ENCODE measurements around the gene AHSG.
"Not testable (repeated sequence)": the region's sequence is repeated elsewhere in the genome, so short reads cannot be mapped to it uniquely, and the experiment has no call there.

The AHSG gene, protein sequence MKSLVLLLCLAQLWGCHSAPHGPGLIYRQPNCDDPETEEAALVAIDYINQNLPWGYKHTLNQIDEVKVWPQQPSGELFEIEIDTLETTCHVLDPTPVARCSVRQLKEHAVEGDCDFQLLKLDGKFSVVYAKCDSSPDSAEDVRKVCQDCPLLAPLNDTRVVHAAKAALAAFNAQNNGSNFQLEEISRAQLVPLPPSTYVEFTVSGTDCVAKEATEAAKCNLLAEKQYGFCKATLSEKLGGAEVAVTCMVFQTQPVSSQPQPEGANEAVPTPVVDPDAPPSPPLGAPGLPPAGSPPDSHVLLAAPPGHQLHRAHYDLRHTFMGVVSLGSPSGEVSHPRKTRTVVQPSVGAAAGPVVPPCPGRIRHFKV

DNA sequence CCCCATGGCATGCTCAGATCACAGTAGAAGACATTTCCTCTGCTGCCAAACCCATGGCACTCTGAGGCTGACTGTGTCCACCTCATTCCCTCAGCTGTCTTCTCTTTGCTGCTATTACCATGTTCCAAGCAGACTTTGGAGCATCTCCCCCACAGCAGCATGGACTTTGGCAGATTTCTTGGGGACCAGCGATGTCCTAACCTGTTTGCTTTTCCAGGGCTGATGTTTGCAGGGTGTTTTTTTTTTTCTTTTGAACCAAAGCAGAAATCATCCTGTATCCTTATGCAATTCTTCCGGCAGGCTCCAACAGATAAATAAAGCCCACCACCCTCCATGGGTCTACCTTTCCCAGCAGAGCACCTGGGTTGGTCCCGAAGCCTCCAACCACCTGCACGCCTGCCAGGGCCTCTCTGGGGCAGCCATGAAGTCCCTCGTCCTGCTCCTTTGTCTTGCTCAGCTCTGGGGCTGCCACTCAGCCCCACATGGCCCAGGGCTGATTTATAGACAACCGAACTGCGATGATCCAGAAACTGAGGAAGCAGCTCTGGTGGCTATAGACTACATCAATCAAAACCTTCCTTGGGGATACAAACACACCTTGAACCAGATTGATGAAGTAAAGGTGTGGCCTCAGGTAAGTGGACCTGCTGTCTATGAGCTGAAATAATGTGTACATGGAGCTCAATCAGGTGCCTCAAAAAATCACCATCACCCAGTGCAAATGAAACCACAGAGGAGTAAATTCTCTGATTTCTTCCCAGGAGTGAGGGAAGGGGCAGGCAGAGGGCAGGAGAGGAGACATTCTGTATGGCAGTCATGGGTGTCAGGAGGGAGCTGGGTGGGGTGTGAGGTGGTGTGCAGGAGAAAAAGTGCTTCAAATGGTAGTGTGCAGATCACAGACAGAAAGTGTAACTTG is at the start of gene AHSG:
Gene AHSG (plus strand): TSS at position 340 of the 916 bp plus-strand sequence. CDS start 82 bp downstream, at position 422.
- H3K4me3 ChIP-seq (ENCODE audit: low read depth, low read length) = no peak within 1 kb of the TSS

DNA sequence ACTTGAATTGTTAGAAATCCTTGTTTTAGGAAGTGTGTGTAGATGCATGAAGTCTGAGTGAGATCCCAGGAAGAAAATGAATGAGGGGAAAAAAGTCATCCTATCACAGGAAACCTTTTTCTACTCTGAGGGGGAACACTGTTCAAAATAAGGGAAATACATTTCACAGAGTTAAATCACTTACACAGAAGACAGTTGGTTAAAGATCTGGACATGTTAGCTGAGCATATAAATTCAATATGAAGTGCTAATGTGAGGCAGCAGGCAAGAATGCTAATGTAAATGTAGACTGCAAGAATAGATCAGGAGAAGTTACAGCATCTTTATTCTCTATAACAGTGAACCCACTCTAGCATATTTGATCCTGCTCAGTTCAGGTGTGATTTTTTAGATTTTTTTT is 48.3 kb upstream of the AHSG start:
- no peak overlapping the region for H3K4me3 ChIP-seq (ENCODE audit: low read depth, low read length)

DNA sequence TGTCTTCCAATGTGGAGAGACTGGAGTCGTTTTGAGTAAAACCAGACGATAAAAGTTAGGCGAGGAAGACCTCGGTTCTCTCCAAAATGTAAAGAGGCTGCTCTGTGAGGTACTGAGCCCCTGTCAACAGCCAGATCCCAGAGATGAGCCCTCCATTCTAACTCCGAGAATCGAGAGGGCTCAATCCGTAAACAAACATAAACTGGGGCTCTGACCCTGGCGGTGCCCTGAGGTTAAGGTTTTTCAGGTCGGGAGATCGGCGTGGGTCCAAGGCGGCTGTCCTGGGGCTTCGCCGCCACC is 46.1 kb upstream of the AHSG start:
- H3K4me3 ChIP-seq (ENCODE audit: low read depth, low read length) = peak overlapping the region; percentile 96

DNA sequence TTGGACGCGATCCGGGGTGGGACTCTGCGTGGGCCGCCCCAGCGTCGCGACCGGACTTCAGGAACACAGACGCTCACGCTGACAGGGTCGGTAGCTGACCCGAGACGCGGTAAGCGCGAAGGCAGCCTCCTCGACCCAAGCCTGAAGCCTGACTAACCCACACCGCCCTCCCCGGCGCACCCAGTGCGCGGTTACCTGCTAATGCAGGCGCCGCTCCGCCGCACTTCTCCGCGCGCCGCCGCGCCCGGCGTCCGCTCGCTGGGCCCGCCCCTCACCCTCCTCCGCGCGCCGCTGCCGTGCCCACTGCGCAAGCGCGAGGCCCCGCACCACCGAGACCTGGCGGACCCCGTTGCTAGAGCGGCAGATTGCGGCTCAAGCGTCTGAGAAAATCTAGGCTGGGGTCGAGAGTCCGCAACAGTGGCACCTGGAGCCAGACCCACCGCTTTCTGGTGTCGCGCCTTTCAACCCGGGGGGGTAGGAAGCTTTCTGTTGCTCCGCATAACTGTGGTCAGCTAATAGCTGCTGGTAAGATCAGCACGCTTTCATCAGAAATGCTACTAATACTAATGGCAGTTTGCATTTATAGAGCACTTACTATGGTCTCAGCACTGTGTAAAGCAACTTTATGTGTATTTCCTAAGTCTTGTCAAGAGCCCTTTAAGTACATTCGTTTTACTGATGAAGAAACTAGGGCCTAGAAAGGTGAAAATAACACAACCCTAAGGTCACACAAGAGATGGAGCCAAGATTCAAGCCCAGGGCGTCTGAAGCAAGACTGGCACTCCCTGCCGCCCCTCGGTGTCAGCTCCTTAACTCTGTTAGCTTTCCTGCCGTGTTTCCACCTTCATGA is 45.6 kb upstream of the AHSG start, which contains the start of gene TBCCD1:
Gene TBCCD1 (minus strand): TSS at position 268 of the 850 bp plus-strand sequence. CDS start 3,010 bp downstream, outside the sequence.
- peak within 1 kb of the TSS; percentile 96 for H3K4me3 ChIP-seq (ENCODE audit: low read depth, low read length)

DNA sequence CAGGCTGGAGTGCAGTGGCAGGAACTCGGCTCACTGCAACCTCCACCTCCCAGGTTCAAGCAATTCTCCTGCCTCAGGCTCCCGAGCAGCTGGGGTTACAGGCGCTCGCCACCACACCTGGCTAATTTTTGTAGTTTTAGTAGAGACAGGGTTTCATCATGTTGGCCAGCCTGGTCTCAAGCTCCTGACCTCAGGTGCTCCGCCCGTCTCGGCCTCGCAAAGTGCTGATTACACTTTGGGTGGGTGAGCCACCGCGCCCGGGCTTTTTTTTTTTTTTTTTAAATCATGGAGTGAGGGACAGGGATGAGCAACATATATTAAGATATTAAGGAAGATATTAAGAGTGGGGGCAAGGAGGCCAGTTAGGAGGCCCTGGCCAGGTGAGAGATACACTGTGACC is 43.5 kb upstream of the AHSG start:
- H3K4me3 ChIP-seq (ENCODE audit: low read depth, low read length) = peak overlapping the region; percentile 75

DNA sequence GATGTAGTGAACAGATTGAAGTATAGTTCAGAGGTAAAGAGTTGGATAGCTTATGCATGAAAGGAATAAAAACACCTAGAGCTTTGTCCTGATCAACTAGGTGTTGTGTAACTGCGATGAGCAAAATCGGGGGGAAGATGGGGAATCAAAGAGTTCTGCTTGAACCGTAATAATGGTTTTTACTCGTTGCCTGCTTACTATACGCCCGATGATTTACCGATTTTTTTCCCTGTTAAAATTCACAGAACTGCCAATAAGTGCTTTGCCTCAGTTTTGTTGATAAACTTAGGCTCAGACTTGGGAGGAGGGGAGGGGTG is 43.1 kb upstream of the AHSG start:
- peak overlapping the region; percentile 75 for H3K4me3 ChIP-seq (ENCODE audit: low read depth, low read length)

DNA sequence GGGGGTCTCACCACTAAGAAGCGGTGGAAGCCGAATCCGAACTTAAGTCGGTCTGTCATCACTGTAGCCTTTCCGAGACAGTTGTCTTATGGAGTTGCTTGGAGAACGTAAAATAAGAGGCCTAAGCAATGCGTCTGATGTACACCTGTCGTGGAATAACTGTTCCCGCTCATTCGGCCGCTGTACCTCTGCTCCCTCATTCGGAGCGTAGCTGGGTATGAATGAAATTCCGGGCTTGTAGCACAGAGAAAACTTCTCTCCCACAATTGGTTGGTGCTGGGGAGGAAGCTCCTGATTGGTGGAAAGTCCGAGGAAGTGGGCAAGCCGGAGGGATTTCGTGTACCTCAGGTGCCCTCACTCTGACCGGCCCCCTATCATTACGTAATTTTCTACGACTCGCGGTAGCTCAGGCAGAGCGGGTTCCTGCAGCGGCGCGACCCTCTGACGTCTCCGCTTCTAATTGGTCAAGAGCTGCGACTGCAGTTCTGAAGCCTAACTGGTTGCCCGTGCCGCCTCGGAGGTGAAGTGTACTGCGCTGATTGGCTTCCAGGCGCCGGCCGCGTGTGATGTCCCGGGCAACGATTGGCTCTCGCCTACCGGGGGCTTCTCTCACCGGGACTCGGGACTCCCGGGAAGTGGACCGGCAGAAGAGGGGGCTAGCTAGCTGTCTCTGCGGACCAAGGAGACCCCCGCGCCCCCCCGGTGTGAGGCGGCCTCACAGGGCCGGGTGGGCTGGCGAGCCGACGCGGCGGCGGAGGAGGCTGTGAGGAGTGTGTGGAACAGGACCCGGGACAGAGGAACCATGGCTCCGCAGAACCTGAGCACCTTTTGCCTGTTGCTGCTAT is 42.5 kb upstream of the AHSG start, which contains the start of gene DNAJB11:
Gene DNAJB11 (plus strand): TSS at position 625 of the 845 bp plus-strand sequence. CDS start 178 bp downstream, at position 803.
- peak within 1 kb of the TSS; percentile 75 for H3K4me3 ChIP-seq (ENCODE audit: low read depth, low read length)

DNA sequence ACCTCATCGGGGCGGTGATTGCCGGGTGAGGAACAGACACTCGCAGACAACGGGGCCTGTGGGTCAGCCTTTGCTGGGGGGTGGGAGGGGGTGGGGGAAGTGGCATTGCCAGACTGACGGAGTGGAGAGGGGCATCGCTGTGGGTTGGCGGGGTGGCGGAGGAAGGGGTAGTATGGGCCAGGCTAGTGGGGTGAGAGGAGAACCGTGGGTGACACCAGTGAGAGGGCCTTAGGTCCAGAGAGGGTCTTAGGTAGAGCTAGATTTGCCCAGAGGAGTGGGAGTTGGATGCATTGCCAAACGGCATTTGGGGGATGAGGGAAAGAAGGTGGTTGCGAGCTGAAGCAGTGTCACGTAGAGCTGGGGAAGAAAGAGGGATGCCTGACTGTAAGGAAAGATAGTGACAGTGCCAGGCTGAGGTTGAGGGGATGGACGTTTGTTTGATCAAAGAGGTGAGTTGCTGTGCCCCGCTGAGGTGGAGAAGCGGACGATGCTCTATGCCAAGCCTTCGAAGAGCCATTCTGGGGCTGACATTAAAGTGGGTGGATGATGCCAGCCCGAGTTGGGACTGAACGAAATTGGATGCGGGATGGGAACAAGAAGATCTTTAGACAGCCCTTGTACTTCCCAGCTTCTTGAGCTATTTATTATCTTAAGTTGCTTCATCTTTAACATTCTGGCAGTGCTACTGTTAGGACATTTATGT is 41.8 kb upstream of the AHSG start:
- H3K4me3 ChIP-seq (ENCODE audit: low read depth, low read length) = peak overlapping the region; percentile 75

DNA sequence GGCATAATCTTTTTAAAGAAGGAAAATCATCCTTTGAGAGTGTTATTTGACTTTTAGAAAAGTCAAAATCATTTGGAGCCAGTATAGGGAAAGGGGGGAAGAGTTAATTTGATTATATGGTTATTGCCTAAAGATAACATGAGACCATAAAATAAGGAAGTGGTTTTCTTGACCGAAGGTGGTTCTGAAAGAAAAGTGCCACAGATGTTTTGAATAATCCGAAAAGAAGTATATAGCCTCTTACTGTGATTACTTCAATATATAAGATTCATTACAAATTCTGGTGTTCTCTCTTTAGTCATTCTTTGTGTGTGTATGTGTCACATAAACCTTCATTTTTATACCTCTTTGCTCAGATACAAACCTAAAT is 41.2 kb upstream of the AHSG start:
- H3K4me3 ChIP-seq (ENCODE audit: low read depth, low read length) = peak overlapping the region; percentile 75

DNA sequence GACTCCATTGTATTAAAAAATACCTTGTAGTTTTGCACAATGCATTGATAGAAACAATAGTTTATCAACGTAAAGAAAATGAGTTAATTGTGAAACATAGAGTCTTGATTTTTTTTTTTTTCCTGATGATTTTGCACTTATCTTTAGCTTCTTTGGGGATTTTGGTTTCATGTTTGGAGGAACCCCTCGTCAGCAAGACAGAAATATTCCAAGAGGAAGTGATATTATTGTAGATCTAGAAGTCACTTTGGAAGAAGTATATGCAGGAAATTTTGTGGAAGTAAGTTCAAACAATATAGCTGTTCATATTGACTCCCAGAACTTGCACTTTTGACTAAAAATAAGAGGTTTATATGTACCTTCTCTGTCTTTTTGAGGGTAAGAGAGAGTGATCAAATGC is 35.3 kb upstream of the AHSG start:
- no peak overlapping the region for H3K4me3 ChIP-seq (ENCODE audit: low read depth, low read length)

DNA sequence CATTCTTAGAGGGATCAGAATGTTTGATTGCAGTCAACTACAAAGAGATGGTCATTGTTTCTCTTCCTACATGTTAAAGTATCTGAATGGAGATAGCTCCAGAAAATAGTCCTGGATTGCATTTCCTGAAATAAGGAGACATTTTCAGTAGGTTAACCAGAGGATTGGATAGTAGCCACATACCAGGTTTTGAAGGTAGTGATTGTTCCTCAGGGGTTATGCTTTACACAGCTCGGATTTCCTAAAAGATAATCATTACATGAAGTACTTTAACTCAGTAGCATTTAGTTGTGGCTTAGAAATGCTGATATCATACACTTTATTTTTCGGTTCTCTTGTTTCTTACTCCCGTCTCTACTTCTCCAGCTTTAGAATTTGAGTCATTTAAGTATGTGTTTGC is 32.1 kb upstream of the AHSG start:
- no peak overlapping the region for H3K4me3 ChIP-seq (ENCODE audit: low read depth, low read length)

DNA sequence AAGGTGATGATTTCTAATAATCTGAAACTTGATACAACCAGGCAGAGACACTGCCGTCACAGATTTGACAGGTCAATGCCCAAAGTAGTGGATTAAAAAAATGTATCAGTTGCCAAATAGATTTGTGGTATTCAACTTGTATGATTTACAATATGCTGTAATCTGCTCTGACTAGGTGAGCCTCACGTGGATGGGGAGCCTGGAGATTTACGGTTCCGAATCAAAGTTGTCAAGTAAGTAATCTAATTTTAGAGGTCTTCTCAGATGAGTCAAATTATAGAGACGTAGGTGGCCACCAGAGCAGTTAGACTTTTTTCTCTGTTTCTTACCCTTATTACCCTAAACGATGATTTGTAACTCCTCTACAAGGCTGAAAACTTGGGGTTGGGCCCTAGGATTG is 30.3 kb upstream of the AHSG start:
- H3K4me3 ChIP-seq (ENCODE audit: low read depth, low read length) = no peak overlapping the region

DNA sequence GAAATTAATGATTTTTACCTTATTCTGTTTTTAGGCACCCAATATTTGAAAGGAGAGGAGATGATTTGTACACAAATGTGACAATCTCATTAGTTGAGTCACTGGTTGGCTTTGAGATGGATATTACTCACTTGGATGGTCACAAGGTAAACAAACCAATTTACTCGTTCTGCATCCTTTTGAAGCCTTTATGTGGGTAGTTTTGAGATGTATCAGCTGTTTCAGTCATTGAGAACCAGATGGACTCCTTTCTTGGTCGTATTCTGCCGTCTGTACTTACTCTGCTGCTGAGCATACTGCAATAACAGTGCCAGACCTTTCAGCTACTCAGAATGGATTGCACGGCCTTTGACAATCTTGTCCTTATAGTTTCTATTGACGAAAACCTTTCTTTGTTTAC is 29.0 kb upstream of the AHSG start:
- no peak overlapping the region for H3K4me3 ChIP-seq (ENCODE audit: low read depth, low read length)

DNA sequence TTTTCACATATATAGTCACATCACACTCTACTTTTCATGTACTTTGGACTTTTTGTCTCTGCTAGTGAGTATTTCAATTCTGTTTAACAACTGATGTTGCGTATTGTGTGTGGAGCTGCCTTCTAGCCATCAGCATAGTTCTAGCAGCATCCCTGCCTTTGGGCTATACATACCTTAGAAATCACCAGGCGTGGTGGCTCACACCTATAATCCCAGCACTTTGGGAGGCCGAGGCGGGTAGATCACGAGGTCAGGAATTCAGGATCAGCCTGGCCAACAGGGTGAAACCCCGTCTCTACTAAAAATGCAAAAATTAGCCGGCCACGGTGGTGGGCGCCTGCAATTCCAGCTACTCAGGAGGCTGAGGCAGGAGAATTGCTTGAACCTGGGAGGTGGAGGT is 26.6 kb upstream of the AHSG start:
- H3K4me3 ChIP-seq (ENCODE audit: low read depth, low read length) = not testable (repeated sequence)

DNA sequence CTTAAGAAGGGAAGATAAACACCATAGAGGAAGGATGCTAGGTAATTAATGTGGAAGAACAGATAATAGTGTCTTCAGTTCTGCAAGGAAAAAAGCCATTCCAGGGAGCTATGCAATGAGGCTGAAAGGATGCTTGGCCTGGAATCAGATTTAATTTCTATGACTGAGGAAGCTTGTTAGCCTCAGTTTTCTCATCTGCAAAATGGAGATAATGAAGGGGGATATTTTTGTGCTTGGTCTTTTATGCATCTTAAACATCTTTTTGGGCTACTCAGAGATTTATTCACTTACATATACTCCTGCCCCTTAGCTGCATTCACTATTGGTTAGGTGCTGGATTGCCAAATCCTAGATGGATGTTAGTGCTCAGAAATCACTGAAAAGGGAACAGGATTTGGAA is 25.7 kb upstream of the AHSG start:
- H3K4me3 ChIP-seq (ENCODE audit: low read depth, low read length) = no peak overlapping the region

DNA sequence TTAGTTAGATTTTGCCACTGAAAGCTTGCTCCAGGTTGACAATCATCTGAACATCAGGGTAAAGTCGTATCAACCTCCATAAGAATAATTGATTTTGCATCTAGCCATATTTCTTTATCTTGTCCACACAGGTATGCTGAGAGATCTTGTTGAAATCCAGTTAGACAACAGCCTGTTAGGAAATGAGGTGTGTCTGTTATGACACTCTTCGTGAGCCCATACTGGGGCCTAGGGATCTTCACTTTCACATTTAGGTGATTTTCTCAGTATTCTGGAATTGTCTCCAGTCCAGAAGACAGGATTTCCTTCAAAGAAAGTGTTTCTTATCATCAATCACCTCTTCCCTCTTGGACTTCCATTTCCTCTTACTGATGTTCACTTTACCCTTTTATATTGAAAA is 24.2 kb upstream of the AHSG start:
- no peak overlapping the region for H3K4me3 ChIP-seq (ENCODE audit: low read depth, low read length)

DNA sequence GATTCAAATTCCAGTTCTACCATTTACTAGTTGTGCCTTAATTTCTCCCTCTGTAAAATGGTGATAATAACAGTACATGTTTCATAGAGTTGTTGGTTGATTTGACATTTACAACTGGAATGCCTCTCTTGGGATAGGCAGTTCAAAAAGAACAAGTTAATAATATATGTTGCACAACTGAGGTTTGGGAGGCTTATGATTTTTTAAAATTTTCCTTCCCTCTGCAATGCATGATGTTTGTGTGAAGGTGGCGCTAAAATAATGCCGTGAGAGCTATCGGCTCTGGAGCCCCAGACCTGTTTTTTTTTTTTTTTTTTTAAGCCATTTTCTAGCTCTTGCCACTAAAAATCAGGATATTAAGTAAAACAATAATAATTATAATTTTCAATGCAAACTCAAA is 23.7 kb upstream of the AHSG start:
- H3K4me3 ChIP-seq (ENCODE audit: low read depth, low read length) = no peak overlapping the region

DNA sequence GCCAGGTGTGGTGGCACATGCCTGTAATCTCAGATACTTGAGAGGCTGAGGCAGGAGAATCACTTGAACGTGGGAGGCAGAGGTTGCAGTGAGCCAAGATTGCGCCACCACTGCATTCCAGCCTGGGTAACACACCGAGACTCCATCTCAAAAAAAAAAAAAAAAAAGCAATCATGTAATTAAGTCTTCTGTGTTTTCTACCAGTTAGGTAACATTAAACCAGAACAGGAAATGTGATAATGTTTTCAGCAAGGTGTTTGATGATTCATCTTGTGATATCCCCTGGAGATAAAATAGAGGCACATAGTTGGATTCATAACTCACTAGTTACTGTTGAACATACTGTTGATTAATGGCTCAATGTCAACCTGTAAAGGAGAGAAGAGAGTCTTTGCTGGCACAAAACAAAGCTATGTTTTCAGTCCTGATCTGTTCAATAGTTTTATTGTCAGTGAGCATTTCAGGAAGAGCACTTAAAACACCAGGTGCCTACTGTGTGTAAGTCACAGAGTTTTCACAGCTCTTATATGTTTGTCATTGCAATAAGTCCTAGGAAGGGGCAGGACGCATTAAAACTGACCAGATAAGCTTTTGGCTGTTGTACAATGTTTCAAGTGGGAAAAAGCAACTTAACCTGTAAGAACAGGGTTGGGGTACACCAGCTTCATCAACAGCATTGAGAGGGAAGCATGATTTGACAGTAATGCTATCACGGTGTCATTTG is 22.8 kb upstream of the AHSG start:
- H3K4me3 ChIP-seq (ENCODE audit: low read depth, low read length) = no peak overlapping the region
